ENCODE data around the gene MYO1B.

Gene MYO1B

DNA sequence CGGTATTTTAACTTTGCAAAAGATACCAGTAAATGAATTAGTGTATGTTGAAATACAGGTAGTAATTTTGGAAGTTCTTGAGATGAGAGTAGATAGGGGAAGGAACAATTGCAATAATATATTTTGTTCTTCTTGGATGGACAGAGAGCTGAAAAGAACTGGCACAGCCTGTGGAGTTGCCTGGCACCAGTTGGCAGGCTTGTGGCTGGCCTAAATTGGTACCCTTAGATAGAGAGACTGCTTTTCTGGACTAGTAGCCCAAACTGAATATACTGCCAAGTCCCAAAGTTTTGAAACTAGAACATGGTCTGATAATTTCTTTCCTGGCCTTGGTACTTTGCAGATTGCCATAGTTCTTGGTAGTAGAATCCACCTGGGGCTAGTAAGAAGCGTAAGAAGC is 26.9 kb downstream of the MYO1B start:
- TF ChIP-seq EZH2phosphoT487 (IDR thresholded peaks at IDR 0.05; ENCODE audit: low read depth): no peak
- TF ChIP-seq, protein P1, sequence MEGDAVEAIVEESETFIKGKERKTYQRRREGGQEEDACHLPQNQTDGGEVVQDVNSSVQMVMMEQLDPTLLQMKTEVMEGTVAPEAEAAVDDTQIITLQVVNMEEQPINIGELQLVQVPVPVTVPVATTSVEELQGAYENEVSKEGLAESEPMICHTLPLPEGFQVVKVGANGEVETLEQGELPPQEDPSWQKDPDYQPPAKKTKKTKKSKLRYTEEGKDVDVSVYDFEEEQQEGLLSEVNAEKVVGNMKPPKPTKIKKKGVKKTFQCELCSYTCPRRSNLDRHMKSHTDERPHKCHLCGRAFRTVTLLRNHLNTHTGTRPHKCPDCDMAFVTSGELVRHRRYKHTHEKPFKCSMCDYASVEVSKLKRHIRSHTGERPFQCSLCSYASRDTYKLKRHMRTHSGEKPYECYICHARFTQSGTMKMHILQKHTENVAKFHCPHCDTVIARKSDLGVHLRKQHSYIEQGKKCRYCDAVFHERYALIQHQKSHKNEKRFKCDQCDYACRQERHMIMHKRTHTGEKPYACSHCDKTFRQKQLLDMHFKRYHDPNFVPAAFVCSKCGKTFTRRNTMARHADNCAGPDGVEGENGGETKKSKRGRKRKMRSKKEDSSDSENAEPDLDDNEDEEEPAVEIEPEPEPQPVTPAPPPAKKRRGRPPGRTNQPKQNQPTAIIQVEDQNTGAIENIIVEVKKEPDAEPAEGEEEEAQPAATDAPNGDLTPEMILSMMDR (IDR thresholded peaks at IDR 0.05; ENCODE audit: low read depth, low read length): no peak
- H3K4me2 ChIP-seq (ENCODE audit: low read length): no peak overlapping the region
- H3K4me3 ChIP-seq (ENCODE audit: low read length): no peak overlapping the region
- H3K9me3 ChIP-seq (ENCODE audit: insufficient read depth, low read length): no peaks in the 10 kb centered on the region; the same call in 1 of the 2 replicates
- no peak overlapping the region for H3K9ac ChIP-seq (ENCODE audit: low read length)
- H2AFZ ChIP-seq (ENCODE audit: low read depth, low read length): no peak overlapping the region
- no peaks in the 10 kb centered on the region for H3K36me3 ChIP-seq (replicated peaks; ENCODE audit: low read depth, low read length)
- H3K27me3 ChIP-seq (ENCODE audit: low read depth, low read length): no peaks in the 10 kb centered on the region
- no peaks in the 10 kb centered on the region for H4K20me1 ChIP-seq (ENCODE audit: insufficient read depth, low read length)
- H3K27ac ChIP-seq (ENCODE audit: low read length): no peak overlapping the region
- H3K79me2 ChIP-seq (ENCODE audit: low read length): no peaks in the 10 kb centered on the region
- H3K4me1 ChIP-seq (ENCODE audit: low read length): peaks cover 23% of the 10 kb centered on the region

DNA sequence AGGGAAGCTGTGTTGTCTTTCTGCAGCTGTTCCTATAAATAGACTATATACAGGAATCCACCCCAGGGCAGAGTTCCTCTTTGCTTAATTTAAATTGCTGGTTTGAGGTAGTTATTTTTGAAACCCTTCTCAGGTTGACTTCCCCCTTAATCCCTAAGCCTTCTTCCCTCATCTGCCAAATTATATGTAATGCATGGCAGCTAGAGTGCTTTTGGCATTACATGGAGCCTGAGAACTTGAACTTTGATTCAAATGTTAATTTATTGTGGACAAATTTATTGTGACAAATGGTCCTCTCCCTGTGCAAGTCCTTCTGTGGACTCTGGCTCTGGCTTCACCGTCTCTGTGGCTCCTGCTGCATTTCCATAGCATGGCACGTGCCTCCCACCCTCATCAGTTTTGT is 29.2 kb downstream of the MYO1B start:
- Histone ChIP-seq H3K9me3 (ENCODE audit: insufficient read depth, low read length) (no peaks in the 10 kb centered on the region; the same call in 1 of the 2 replicates), H3K27me3 (ENCODE audit: low read depth, low read length) (no peaks in the 10 kb centered on the region), H2AFZ (ENCODE audit: low read depth, low read length) (peak overlapping the region; percentile 73), H3K9ac (ENCODE audit: low read length) (peak overlapping the region; percentile 39; the same call in 1 of the 2 replicates), H3K79me2 (ENCODE audit: low read length) (no peaks in the 10 kb centered on the region), H3K4me1 (ENCODE audit: low read length) (peaks cover 28% of the 10 kb centered on the region), H3K36me3 (replicated peaks; ENCODE audit: low read depth, low read length) (no peaks in the 10 kb centered on the region), H3K4me3 (ENCODE audit: low read length) (peak overlapping the region; percentile 46), H4K20me1 (ENCODE audit: insufficient read depth, low read length) (no peaks in the 10 kb centered on the region), H3K27ac (ENCODE audit: low read length) (peak overlapping the region; percentile 66), H3K4me2 (ENCODE audit: low read length) (peak overlapping the region; percentile 69)
- no peak for TF ChIP-seq EZH2phosphoT487 (IDR thresholded peaks at IDR 0.05; ENCODE audit: low read depth)
- TF ChIP-seq, protein P1 (IDR thresholded peaks at IDR 0.05; ENCODE audit: low read depth, low read length): no peak

DNA sequence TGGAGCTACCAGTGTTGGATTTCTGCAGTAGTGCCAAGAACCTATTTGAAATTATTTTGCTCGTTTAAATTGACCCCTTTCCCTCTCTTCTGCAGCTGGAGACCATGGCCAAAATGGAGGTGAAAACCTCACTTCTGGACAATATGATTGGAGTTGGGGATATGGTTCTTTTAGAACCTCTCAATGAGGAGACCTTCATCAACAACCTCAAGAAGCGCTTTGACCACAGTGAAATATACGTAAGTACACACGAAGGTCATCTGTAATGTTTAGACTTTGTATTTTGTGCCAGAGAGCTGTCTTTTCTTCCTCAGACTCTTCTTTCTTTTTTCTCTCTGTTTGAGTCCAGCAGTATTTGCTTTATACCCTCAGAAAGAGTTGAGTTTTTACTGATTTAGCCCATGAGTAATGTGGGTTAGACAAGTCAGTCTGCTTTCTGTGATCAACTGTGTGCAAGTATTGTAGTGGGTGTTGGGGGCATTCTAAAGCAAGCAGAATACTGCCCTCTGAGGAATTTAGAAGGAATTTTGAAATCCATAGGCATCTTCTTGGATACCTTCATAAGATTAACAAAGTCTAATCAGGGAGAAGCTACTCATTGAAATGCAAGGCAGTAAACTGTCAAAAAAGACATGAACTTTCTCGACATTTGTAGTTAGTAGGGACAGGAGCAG is 31.7 kb downstream of the MYO1B start:
- Histone ChIP-seq H3K79me2 (ENCODE audit: low read length) (no peaks in the 10 kb centered on the region), H3K9me3 (ENCODE audit: insufficient read depth, low read length) (no peaks in the 10 kb centered on the region; the same call in 1 of the 2 replicates), H2AFZ (ENCODE audit: low read depth, low read length) (no peak overlapping the region), H3K27ac (ENCODE audit: low read length) (no peak overlapping the region), H3K4me2 (ENCODE audit: low read length) (no peak overlapping the region), H3K9ac (ENCODE audit: low read length) (no peak overlapping the region), H3K4me3 (ENCODE audit: low read length) (no peak overlapping the region), H4K20me1 (ENCODE audit: insufficient read depth, low read length) (no peaks in the 10 kb centered on the region), H3K4me1 (ENCODE audit: low read length) (peaks cover 28% of the 10 kb centered on the region), H3K36me3 (replicated peaks; ENCODE audit: low read depth, low read length) (no peaks in the 10 kb centered on the region), H3K27me3 (ENCODE audit: low read depth, low read length) (no peaks in the 10 kb centered on the region)
- TF ChIP-seq EZH2phosphoT487 (IDR thresholded peaks at IDR 0.05; ENCODE audit: low read depth): no peak
- TF ChIP-seq, protein P1 (IDR thresholded peaks at IDR 0.05; ENCODE audit: low read depth, low read length): no peak

DNA sequence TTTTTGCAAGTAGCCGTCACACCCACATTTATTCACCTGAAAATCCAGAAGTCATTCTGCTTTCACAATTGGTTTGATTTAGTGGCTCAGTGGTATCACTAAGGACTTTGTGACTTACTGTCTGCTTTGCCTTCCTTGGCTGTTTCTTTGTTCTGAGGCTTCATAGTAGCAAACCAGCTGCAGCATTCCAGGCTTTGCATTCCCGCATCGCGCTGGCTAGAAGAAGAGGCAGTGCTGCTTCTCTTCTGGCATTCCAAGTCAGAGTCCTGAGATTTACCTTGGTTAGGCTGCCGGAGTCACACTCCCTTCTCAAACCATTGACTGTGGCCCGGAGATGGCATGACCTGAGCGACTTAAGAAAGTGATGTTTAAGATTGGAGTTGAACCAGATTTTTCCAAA is 35.1 kb downstream of the MYO1B start:
- H3K79me2 ChIP-seq (ENCODE audit: low read length): no peaks in the 10 kb centered on the region
- H3K4me3 ChIP-seq (ENCODE audit: low read length): no peak overlapping the region

More for the DNA sequence above, 35.1 kb downstream of the MYO1B start:
- H3K27me3 ChIP-seq (ENCODE audit: low read depth, low read length): no peaks in the 10 kb centered on the region
- TF ChIP-seq EZH2phosphoT487 (IDR thresholded peaks at IDR 0.05; ENCODE audit: low read depth): no peak
- TF ChIP-seq, protein P1 (IDR thresholded peaks at IDR 0.05; ENCODE audit: low read depth, low read length): no peak
- H3K4me2 ChIP-seq (ENCODE audit: low read length): no peak overlapping the region
- H3K27ac ChIP-seq (ENCODE audit: low read length): no peak overlapping the region
- no peak overlapping the region for H3K9ac ChIP-seq (ENCODE audit: low read length)
- no peak overlapping the region for H2AFZ ChIP-seq (ENCODE audit: low read depth, low read length)
- H3K4me1 ChIP-seq (ENCODE audit: low read length): peaks cover 8% of the 10 kb centered on the region
- H3K36me3 ChIP-seq (replicated peaks; ENCODE audit: low read depth, low read length): no peaks in the 10 kb centered on the region
- no peaks in the 10 kb centered on the region for H3K9me3 ChIP-seq (ENCODE audit: insufficient read depth, low read length)
- no peaks in the 10 kb centered on the region for H4K20me1 ChIP-seq (ENCODE audit: insufficient read depth, low read length)

Measured in OCI-LY3 (cell line).